Right lobe of liver (tissue), 6 donors: ENCODE measurements around the gene PDZD7. TPM values are rescaled to one million over a fixed set of nuclear protein-coding genes. Genes with fewer than 3 reads are reported as not detected.

Experiments used
- ATAC-seq, 4 donors: fragments of 200-7000 bp; cut with Tn5 transposase; one replicate each; pipeline ENCODE4 v1.9.1; 2020; ENCODE audit warnings: mild to moderate bottlenecking in 4 of 4, moderate library complexity in 4 of 4
- DNase-seq, 3 donors: peaks; one replicate each; pipeline ENCODE4 v3.0.0-alpha.2; 2020
- H3K27ac ChIP-seq, 3 donors: fragments of 200-600 bp; one replicate each; pipeline ENCODE4 v1.8.0; 2022
- H3K27me3 ChIP-seq, 2 donors: fragments of 200-600 bp; one replicate each; pipeline ENCODE4 v1.8.0; 2022
- H3K36me3 ChIP-seq, 4 donors: fragments of 200-600 bp; sonication (generic) in 1 of 4; one replicate each; pipeline versions ENCODE4 v1.5.1 to v1.8.0; 2017 to 2022; ENCODE audit warnings: control low read depth in 1 of 4
- H3K4me1 ChIP-seq, 4 donors: fragments of 200-600 bp; sonication (generic) in 1 of 4; one replicate each; pipeline versions ENCODE4 v1.5.1 to v1.8.0; 2017 to 2022; ENCODE audit warnings: control low read depth in 1 of 4
- H3K4me3 ChIP-seq, 3 donors: fragments of 200-600 bp; one replicate each; pipeline ENCODE4 v1.8.0; 2022
- H3K9me3 ChIP-seq, 4 donors: fragments of 200-600 bp; sonication (generic) in 1 of 4; one replicate each; pipeline versions ENCODE4 v1.5.1 to v1.8.0; 2017 to 2022; ENCODE audit warnings: control low read depth in 1 of 4
- POLR2A ChIP-seq: fragments of 450-650 bp; IDR thresholded peaks from one replicate; pipeline ENCODE4 v1.6.1; 2017; ENCODE audit warnings: antibody characterized with exemption, mild to moderate bottlenecking
- WGBS: methylation state at CpG from one replicate; pipeline ENCODE4 v1.1.6; 2018; ENCODE audit warnings: low coverage, low lambda C conversion rate; ENCODE audit not compliant: insufficient coverage; ENCODE audit errors: missing lambda C conversion rate; 5-methylcytosine and 5-hydroxymethylcytosine counted together
- intact Hi-C, 2 donors: fragments of 100-400 bp; cut with DNase I; formaldehyde crosslinking; loops; one replicate each; pipeline versions ENCODE4 v1.11.2 to v1.14.1; 2022
- total RNA-seq, 6 experiments: library from RNA; depleted of rRNA in 2 of 6; stranded (reverse); fragments of >200 nt in 2 of 6; fragmentation: NEBNext Ultra II Directional in 3 of 6; extraction: Animal tissue kit (Norgen Biotek cat#: 25700) in 3 of 6; gene quantifications; one replicate each; pipeline versions ENCODE4 v1.1.0 to v1.2.4, GENCODE V29; 2016 to 2023
- TF ChIP-seq, protein P1 (sequence below), 4 donors: fragments of 200-600 bp in 3 of 4; fragments of 450-650 bp in 1 of 4; IDR thresholded peaks; one replicate each; pipeline versions ENCODE4 v1.5.1 to v1.8.0; 2016 to 2022; ENCODE audit warnings: antibody characterized with exemption in 4 of 4, mild to moderate bottlenecking in 2 of 4
- donor health status: DM: no; HTN: yes; CAD: no.
- donor health status: DM: no; HTN: no; CAD: no.
- donor health status: DM: no; HTN: no; CAD: no.
- donor health status: DM: no; HTN: yes; CAD: no.
- donor health status: DM: no; HTN: yes; CAD: no.

PDZD7 gene
- total RNA-seq, 6 experiments from 2014 or later: 0.15 to 0.50 (median 0.20) TPM; not detected in 1

DNA sequence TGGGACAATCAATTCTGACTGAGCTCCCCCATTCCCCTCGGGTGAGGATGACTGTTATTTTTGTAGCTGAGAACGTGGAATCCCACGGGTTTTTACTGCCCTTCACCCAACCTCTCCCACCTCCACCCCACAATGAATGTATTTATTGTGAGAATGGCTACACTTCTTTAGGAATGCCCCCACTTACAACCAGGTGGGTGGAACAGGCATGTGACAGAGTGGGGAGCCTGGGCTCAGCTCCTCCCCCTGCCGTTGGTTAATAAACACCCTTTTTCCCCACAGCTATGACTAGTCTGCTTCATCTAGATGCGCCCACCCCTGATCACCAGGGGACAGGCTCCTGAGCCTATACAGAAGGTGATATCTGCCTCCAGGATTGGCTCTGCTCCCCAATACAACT is 45.6 kb downstream of the PDZD7 start:
- H3K36me3 ChIP-seq: peaks cover 0 to 39% (median 5%) of the 10 kb centered on the region in 4 donors
- H3K4me3 ChIP-seq: no peak overlapping the region
- no peaks in the 10 kb centered on the region for H3K27me3 ChIP-seq
- TF ChIP-seq, protein P1, sequence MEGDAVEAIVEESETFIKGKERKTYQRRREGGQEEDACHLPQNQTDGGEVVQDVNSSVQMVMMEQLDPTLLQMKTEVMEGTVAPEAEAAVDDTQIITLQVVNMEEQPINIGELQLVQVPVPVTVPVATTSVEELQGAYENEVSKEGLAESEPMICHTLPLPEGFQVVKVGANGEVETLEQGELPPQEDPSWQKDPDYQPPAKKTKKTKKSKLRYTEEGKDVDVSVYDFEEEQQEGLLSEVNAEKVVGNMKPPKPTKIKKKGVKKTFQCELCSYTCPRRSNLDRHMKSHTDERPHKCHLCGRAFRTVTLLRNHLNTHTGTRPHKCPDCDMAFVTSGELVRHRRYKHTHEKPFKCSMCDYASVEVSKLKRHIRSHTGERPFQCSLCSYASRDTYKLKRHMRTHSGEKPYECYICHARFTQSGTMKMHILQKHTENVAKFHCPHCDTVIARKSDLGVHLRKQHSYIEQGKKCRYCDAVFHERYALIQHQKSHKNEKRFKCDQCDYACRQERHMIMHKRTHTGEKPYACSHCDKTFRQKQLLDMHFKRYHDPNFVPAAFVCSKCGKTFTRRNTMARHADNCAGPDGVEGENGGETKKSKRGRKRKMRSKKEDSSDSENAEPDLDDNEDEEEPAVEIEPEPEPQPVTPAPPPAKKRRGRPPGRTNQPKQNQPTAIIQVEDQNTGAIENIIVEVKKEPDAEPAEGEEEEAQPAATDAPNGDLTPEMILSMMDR (IDR thresholded peaks at IDR 0.05): no peak
- TF ChIP-seq POLR2A: peak; percentile 7
- DNase-seq (no peak), ATAC-seq (peak; percentile 5 to 18 (median 13))
- intact Hi-C loops: no loop called here
- no peaks in the 10 kb centered on the region for H3K9me3 ChIP-seq
- 39% methylated on average over 5 of the region's 5 CpGs for WGBS
- H3K4me1 ChIP-seq: peaks cover 0 to 29% (median 9%) of the 10 kb centered on the region in 4 donors
- no peak overlapping the region for H3K27ac ChIP-seq

DNA sequence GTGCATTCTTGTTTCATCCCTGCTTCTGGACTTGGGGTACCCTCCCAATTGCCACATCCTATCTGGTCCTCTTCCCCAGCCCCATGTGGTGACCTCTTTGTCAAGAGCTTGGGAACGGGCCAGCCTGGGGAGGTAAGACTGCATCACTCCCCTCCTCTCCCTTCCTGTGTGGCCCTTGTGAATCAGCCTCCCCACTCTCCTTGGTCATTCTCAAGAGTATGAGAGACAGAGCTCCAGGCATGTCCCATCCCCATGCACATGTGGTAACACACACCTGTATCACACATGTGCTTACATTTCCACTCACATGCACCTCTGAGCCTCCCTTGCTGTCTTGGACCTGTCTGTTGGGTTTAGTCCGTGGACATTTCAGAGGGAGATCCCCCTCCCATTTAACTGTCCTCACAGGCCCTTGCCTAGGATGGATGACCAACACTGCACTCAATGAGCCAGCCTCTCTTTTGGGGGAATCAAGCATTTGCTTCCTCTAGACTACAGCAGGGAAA is 46.2 kb downstream of the PDZD7 start:
- DNase-seq: peak in 1 of 3 donors; percentile 46
- no CpG with 5 or more reads among the region's 2 CpGs for WGBS
- Histone ChIP-seq H3K27me3 (no peaks in the 10 kb centered on the region), H3K36me3 (peaks cover 0 to 45% (median 8%) of the 10 kb centered on the region in 4 donors), H3K4me3 (no peak overlapping the region), H3K4me1 (peaks cover 0 to 29% (median 9%) of the 10 kb centered on the region in 4 donors), H3K27ac (no peak overlapping the region), H3K9me3 (no peaks in the 10 kb centered on the region)
- no peak for ATAC-seq
- TF ChIP-seq, protein P1 (IDR thresholded peaks at IDR 0.05): no peak
- no peak for TF ChIP-seq POLR2A
- intact Hi-C loops: no loop called here

- Histone ChIP-seq H3K36me3 (peaks cover 0 to 52% (median 10%) of the 10 kb centered on the region in 4 donors), H3K27me3 (no peaks in the 10 kb centered on the region), H3K4me3 (no peak overlapping the region), H3K27ac (no peak overlapping the region), H3K4me1 (peaks cover 0 to 29% (median 9%) of the 10 kb centered on the region in 4 donors), H3K9me3 (no peaks in the 10 kb centered on the region)
- WGBS: 85% methylated on average over 3 of the region's 13 CpGs
- TF ChIP-seq POLR2A: no peak
- TF ChIP-seq, protein P1 (IDR thresholded peaks at IDR 0.05): no peak
- intact Hi-C loops: no loop called here
- no peak for ATAC-seq
- peak in 1 of 3 donors; percentile 39 for DNase-seq
These were observed 46.9 kb downstream of the PDZD7 start for GRCh38 chr10:100983868-100984671.

DNA sequence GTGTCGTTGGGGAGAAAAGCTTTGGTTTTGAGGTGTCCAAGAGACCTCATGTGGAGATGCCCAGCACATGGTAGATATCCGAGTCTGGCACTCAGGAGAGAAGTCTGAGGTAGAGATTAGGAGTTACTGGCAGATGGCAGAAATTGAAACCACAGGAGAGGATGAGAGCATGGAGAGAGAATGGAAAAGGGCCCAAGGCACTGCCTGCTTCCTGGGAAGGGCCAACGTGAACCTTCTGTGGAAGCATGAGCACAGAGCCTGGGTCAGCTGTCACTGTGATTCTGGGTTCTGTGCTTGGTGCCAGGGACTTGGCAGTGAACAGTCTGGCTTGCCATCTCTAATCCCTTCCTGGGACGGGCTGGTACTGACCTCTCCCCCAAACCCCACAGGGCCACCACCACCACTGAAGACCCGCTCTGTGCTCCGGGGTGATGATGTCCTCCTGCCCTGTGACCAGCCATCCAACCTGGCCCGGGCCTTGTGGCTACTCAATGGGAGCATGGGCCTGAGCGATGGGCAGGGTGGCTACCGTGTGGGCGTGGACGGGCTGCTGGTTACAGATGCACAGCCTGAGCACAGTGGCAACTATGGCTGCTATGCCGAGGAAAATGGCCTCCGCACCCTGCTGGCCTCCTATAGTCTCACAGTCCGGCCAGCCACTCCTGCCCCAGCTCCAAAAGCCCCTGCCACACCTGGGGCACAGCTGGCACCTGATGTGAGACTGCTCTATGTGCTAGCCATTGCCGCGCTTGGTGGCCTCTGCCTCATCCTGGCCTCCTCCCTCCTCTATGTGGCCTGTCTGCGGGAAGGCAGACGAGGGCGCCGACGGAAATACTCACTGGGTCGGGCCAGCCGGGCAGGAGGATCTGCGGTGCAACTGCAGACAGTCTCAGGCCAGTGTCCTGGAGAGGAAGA is 47.8 kb downstream of the PDZD7 start:
- H3K4me1 ChIP-seq: peaks cover 0 to 25% (median 7%) of the 10 kb centered on the region in 4 donors
- 70% methylated on average over 4 of the region's 24 CpGs for WGBS
- no peaks in the 10 kb centered on the region for H3K27me3 ChIP-seq
- intact Hi-C loops: no loop called here
- H3K36me3 ChIP-seq: peaks cover 0 to 61% (median 15%) of the 10 kb centered on the region in 4 donors
- ATAC-seq (no peak), DNase-seq (peak in 1 of 3 donors; percentile 48)
- no peaks in the 10 kb centered on the region for H3K9me3 ChIP-seq
- H3K27ac ChIP-seq: no peak overlapping the region
- no peak for TF ChIP-seq POLR2A
- TF ChIP-seq, protein P1 (IDR thresholded peaks at IDR 0.05): no peak
- H3K4me3 ChIP-seq: no peak overlapping the region
